MV-4-11 (cell line): ENCODE results near the gene SH3BGRL3.
"Not testable (repeated sequence)": the region's sequence is repeated elsewhere in the genome, so short reads cannot be mapped to it uniquely, and the experiment has no call there.

Experiments
- DNase-seq: peaks from one replicate; lab custom pipeline; 2025; lab: John Stamatoyannopoulos, UW

The SH3BGRL3 gene

DNA sequence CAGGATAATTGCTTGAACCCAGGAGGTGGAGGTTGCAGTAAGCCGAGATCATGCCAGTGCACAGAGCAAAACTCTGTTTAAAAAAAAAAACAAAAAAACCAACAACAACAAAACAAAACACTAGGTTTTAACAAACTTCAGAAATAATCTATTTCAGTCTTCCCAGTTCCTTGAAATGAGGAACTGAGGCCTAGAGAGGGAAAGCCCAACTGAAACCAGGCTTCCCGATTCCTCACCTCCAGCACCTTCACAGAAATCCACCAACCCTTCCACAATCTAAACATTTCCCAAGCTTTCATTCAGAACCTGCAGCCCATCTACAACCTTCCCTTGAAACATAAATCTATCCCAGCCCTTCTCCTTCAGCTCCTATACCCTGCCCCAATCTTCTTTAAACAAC is 37.3 kb downstream of the SH3BGRL3 start:
- peak; percentile 32 for DNase-seq

DNA sequence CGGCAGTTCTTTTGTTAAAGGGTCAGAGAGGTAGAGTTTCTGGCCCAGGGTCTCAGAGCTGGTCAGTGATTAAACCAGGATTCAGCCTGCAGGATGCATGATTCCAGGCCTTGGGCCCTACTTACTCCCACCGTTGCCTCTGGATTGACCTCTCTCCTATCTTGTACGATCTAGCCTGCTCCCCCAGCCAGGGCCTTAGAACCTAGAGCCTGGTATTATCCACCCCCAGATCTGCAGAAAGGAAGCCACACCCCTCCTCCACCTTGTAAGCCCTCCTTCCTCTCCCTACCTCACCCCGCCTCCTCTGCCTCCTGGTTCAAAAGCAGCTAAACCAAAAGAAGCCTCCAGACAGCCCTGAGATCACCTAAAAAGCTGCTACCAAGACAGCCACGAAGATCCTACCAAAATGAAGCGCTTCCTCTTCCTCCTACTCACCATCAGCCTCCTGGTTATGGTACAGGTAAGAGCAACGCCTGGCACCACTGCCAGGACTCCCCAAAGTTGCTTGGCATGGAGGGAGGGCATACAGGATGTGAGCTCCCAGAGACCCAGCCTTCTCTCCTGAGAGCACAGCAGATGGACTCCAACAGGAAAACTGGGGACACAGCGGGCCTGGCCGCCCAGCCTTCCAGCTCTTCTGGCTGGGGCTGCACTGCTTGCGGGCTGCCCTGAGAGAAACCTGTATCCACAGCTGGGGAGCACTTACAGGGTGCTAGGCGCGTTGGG is 37.9 kb downstream of the SH3BGRL3 start, which contains the start of gene CD52:
TSS of gene CD52 (plus strand) at position 347 of the 726 bp plus-strand sequence. CDS start at position 407, 60 bp downstream.
- DNase-seq = no peak

DNA sequence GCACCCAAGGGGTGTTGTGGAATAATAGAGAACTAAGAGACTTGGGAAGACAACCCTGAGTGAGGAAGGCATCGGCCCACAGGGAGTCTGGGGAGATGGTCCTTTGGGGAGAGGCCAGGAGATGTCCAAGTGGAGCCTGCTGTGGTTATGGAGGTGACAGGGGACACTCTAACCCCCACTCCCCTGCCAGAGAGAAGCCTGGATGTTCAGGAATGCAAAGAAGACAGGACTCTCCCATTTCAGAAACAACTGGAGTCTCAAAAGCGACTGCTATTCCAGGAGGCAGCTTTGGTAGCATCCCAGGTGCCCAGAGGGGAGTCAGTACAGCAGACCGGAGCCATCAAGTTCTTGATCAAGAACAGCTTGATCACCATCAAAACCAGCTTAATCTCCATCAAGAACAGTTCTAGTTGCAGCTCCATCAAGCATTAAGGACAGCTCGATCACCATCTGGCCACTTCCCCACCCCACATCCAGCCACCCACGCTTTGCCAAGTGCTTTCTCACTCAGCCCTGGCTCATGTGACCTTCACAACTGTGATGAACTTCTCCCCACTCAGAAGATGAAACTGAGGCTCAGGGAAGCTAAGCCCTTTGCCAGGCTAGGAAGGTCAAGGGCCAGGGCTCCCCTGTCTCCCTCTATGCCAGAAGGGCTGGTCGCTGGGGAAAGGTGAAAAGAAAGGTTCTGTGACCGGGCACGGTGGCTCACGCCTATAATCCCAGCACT is 38.6 kb downstream of the SH3BGRL3 start:
- DNase-seq = peak; percentile 51

DNA sequence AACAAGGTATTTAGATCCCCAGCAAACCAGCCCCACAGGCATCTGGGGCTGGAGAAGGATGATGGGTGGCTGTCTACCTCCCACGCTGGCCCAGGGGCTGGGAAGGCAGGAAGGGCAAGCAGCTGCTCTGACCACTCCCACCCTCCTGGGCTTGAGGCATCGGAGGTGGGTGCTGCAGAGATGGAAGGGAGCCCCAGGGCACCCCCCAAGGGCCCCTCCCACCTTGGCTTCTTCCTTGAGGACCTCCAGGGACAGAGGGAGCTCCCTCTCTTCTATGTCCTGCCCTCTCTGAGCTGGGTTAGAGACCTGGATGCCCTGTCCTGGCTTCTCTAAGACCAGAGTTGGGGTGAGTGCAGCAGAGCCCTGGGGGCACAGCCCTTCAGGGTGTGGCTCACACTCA is 41.0 kb downstream of the SH3BGRL3 start:
- no peak for DNase-seq

DNA sequence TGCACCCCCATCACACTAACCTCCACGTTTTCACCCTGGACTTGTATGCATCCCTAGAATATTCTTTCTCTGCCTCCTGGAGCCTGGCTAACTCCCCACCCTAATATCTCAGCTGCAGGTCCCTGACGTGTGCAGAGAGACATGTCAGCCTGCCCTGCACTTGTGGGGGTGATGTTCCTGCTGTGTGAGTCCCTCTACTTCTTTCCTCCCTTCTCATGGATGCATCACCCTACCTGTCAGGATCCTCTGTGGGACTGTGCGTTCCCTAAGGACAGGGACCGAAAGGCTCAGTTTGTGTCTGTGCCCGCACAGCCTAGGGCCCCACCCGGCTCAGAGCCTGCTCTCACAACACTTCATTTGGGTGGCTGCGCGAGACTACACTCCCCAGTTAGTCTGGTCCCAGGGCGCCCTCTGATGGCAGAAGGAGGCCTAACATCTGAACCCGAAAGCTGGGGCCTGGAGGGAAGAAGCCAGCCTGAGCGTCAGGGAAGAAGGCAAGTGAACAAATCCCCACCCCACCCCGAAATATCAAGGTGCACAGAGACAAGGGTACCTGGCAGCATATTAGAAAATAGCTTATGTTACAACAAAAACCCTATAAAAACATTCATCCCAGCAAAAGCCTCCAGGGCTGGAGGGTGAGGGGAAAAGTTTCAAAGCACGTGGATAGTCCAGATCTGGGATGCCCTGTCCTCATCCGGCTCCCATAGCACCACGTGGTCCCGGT is 41.6 kb downstream of the SH3BGRL3 start:
- DNase-seq = peak; percentile 78

DNA sequence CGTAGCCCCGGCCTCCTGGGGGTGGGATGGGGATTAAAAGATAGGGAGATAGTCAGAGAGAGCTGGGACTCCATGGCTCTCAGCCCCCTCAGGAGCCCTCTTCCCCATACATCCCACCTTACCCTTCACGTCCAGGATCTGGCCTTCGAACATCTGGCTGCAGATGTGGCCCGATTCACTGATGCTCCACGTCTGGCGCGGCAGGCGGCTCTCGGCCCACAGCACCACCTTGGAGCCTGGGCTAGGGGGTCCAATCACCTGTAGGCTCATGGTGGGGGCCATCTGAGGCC is 42.1 kb downstream of the SH3BGRL3 start:
- DNase-seq = no peak

DNA sequence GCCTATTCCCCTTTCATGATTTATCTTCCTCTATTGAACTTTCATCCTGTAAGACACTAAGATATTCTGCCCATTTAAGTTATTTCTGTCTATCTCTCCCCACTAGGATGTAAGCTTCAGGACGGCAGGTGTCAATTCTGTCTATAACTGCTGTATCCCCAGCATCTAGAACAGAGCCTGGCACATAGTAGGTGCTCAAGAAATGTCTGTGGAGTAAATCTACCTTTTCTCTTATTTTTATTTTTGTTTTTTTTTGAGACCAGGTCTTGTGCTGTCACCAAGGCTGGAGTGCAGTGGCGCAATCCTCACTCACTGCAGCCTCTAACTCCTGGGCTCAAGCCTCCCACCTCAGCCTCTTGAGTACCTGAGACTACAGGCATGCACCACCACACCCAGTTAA is 43.5 kb downstream of the SH3BGRL3 start:
- no peak for DNase-seq

DNA sequence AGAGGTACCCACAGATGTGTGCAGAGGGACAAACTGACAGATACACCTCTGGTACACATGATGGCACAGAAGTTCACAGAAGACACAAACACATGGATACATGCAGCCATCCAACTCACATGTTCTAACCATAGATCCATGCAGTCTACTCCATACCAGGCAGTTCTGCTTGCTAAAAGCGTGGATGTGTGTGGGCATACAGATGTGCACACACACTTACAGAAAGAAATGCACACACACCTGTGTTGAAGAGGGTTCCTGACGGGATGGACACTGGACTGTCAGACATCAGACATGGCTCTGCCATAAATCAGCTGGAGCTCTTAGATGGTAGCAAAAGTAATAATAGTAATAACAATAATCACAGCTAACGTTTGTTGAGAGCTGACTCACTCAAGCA is 44.7 kb downstream of the SH3BGRL3 start:
- DNase-seq = no peak

DNA sequence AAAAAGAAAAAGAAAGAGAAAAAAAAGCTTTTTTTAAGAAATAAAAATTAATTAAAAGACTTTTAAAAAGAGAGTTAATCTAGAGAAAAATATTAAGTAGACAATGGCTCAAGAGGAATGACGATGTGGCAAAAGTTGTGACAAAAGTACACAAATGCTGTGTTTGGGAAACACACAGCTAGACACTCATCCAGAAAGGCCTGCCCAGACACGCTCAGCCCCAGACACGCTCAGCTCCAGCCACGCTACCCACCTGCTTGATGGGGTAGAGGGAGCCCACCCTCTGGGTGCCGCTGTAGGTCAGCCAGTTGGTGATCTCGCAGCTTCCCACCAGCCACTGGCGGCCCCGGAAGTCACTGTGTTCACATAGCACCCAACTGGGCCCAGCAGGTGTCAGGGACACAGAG is 48.1 kb downstream of the SH3BGRL3 start:
- no peak for DNase-seq

DNA sequence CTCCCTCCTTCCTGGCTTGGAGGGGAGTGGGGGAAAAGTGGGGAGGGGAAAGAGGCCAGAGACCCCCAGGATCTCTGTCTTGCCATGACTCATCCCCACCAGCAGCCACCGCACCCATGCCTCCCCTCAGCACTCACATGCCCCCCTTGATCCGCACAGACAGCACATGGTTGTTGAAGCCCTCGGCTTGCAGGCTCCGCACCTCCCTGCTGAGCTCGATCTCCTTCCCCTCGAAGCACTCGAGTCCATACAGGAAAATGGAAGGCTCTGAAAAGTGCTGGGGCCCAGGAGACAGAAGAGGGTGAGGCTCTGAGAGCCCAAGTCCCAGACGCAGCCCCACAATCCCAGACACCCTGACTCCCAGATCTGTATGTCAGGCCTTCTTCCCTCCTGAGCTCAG is 48.7 kb downstream of the SH3BGRL3 start:
- no peak for DNase-seq

DNA sequence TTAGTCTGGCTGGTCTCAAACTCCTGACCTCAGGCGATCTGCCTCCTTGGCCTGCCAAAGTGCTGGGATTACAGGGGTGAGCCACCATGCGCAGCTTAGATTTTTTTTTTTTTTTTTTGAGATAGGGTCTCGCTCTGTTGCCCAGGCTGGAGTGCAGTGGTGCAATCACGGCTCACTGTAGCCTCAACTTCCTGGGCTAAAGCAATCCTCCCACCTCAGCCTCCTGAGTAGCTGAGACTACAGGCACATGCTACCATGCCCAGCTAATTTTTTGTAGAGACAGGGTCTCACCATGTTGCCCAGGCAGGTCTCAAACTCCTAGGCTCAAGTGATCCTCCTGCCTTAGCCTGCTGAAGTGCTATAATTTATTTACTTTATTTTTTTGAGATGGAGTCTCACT is 49.5 kb downstream of the SH3BGRL3 start:
- not testable (repeated sequence) for DNase-seq

DNA sequence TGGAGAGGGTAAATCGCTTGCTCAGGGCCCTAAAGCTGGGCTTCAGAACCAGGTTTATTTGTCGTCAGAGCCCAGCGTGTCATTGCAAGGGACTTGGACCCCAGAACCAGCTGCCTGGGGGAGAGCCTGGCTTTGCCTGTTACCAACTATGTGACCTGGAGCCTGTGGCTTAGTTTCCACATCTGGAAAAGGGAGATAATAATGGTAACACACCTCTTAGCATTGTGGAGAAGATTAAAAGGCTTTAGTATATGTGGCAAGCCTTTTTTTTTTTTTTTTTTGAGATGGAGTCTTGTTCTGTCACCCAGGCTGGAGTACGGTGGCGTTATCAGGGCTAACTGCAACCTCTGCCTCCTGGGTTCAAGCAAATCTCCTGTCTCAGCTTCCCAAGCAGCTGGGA is 50.4 kb downstream of the SH3BGRL3 start:
- no peak for DNase-seq
